ENCODE data around the gene CNOT1.
"Not testable (repeated sequence)": the region's sequence is repeated elsewhere in the genome, so short reads cannot be mapped to it uniquely, and the experiment has no call there.

CNOT1 gene

DNA sequence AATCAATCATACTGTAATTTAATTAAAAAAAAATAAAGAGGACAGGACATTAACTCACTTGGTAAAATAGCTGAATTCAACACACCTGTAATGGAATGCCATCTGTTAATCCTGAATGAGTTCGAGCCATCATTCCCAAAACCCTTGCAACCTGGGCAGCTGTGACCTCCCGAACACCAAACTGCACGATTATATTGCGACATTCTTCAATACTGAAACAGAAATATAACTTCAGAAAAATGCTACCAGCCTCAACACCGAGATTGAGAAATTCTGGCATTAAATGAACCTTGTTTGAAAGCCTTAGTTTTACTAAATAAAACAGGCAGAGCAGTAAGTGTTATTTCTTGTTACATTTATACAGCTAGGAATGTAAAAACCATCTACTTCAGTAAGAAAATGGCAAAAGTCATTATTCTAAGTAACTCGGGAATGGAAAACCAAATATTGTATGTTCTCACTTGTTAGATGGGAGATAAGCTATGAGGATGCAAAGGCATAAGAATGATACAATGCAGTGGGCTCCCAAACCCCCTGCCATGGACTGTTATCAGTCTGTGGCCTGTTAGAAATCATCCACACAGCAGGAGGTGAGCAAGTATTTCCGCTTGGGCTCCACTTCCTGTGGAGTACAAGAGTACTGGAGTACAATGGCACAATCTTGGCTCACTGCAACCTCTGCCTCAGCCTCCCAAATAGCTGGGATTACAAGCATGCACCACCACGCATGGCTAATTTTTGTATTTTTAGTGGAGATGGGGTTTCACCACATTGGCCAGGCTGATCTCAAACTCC, 46.5 kb downstream of the CNOT1 start:
- Histone ChIP-seq H3K4me1 (no peaks in the 10 kb centered on the region), H3K4me2 (no peak overlapping the region), H4K20me1 (peaks cover 79% of the 10 kb centered on the region), H3K27me3 (no peaks in the 10 kb centered on the region), H3K9me3 (no peaks in the 10 kb centered on the region), H3K36me3 (peaks cover 96% of the 10 kb centered on the region), H3K27ac (no peak overlapping the region), H3K4me3 (no peak overlapping the region), H3K9ac (no peak overlapping the region)
- peak; percentile 28; the same call in 1 of the 2 replicates for TF ChIP-seq Cebpa-rat (IDR thresholded peaks at IDR 0.05)

DNA sequence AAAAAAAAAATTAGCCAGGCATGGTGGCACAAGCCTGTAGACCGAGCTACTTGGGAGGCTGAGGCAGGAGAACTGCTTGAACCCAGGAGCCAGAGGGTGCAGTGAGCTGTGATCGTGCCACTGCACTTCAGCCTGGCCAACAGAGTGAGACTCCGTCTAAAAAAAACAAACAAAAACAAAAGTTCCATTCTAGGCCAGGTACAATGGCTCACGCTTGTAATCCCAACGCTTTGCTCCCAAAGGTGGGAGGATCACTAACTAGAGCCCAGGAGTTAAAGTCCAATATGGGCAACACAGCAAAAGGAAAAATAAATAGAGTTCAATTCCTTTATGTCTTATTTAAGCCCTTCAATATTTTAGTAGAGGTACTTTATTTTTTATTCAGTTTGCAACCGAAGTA, 47.5 kb downstream of the CNOT1 start:
- Histone ChIP-seq H3K4me1 (no peaks in the 10 kb centered on the region), H4K20me1 (peaks cover 84% of the 10 kb centered on the region), H3K9me3 (no peaks in the 10 kb centered on the region), H3K36me3 (peaks cover 96% of the 10 kb centered on the region), H3K4me2 (no peak overlapping the region), H3K4me3 (no peak overlapping the region), H3K9ac (no peak overlapping the region), H3K27me3 (no peaks in the 10 kb centered on the region), H3K27ac (no peak overlapping the region)
- no peak for TF ChIP-seq Cebpa-rat (IDR thresholded peaks at IDR 0.05)

DNA sequence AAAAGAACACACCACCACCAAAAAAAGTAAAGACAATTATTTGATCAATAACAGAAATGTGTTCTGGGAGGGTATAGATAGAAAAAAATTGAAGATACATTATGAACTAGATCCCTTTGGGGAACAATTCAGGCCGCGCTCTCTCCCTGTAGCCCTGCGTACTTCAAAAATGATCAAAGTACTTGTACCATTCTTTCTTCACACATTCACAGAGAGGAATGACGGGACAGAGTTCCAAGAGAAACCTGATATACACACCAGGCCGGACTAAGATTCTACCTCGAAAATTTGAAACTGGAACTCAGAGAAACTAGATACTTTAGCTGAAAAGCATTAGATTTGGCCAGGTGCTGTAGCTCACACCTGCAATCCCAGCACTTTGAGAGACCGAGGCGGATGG, 50.0 kb downstream of the CNOT1 start:
- no peaks in the 10 kb centered on the region for H3K27me3 ChIP-seq
- H3K4me3 ChIP-seq: no peak overlapping the region
- H3K4me2 ChIP-seq: no peak overlapping the region
- H4K20me1 ChIP-seq: peaks cover 72% of the 10 kb centered on the region
- TF ChIP-seq Cebpa-rat (IDR thresholded peaks at IDR 0.05): no peak
- no peak overlapping the region for H3K9ac ChIP-seq
- H3K27ac ChIP-seq: no peak overlapping the region
- no peaks in the 10 kb centered on the region for H3K4me1 ChIP-seq
- H3K36me3 ChIP-seq: peaks cover 99% of the 10 kb centered on the region
- no peaks in the 10 kb centered on the region for H3K9me3 ChIP-seq

DNA sequence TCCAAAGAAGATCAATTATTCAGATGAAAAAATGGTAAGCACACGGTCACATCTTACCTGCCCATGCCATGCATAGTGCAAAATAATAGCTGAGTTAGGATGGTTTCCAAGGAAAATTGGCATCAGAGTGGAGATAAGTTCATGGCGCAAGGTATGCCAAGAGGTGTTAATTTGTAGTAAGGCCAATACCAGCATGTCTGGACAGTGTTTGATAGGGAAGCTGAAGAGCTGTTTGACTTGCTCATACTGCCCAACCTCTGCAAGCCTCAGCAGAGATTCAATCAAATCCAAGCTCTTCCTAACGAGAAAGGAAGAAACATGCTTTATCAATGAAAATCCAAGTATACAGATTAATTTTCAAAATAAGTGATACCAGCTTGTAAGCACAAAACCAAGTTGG, 51.0 kb downstream of the CNOT1 start:
- Histone ChIP-seq H3K4me3 (no peak overlapping the region), H3K4me2 (no peak overlapping the region), H3K36me3 (peaks cover 99% of the 10 kb centered on the region), H3K4me1 (no peaks in the 10 kb centered on the region), H3K9me3 (no peaks in the 10 kb centered on the region), H3K27ac (no peak overlapping the region), H3K9ac (no peak overlapping the region), H3K27me3 (no peaks in the 10 kb centered on the region), H4K20me1 (peaks cover 72% of the 10 kb centered on the region)
- no peak for TF ChIP-seq Cebpa-rat (IDR thresholded peaks at IDR 0.05)

- Histone ChIP-seq H3K27me3 (no peaks in the 10 kb centered on the region), H3K36me3 (peaks cover 99% of the 10 kb centered on the region), H3K9ac (no peak overlapping the region), H3K27ac (no peak overlapping the region), H3K4me1 (no peaks in the 10 kb centered on the region), H4K20me1 (peaks cover 71% of the 10 kb centered on the region), H3K4me2 (no peak overlapping the region), H3K4me3 (no peak overlapping the region), H3K9me3 (no peaks in the 10 kb centered on the region)
- no peak for TF ChIP-seq Cebpa-rat (IDR thresholded peaks at IDR 0.05)
Observed at GRCh38 chr16:58577141-58577540, 52.5 kb downstream of the CNOT1 start.

DNA sequence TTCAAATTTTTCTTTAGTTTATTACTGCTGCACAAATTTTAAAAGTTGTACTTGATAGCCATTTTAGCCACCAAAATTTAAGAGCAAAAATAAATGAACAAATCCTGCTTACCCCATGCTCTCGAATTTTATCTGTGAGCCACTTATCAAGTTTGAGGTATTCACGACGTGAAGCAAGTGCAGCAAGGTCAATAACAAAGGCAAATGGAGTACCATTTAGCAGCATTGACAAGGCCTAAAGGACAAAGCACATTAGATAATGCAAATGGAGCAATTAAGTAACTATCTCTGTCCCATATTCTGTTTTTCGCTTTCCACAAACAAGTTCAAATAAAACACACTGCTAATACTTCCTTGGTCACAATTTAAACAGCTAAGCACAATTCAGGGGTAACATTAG, 54.7 kb downstream of the CNOT1 start:
- no peaks in the 10 kb centered on the region for H3K4me1 ChIP-seq
- H3K4me3 ChIP-seq: no peak overlapping the region
- no peak overlapping the region for H3K9ac ChIP-seq
- TF ChIP-seq Cebpa-rat (IDR thresholded peaks at IDR 0.05): no peak
- no peak overlapping the region for H3K27ac ChIP-seq
- peaks cover 82% of the 10 kb centered on the region for H4K20me1 ChIP-seq
- H3K27me3 ChIP-seq: no peaks in the 10 kb centered on the region
- H3K36me3 ChIP-seq: peaks cover 99% of the 10 kb centered on the region
- no peaks in the 10 kb centered on the region for H3K9me3 ChIP-seq
- H3K4me2 ChIP-seq: no peak overlapping the region

- H3K9ac ChIP-seq, H3K27me3 ChIP-seq, H3K4me1 ChIP-seq, H3K9me3 ChIP-seq, H3K27ac ChIP-seq, H3K4me2 ChIP-seq, H3K4me3 ChIP-seq: not testable (repeated sequence)
- H3K36me3 ChIP-seq: peaks cover 98% of the 10 kb centered on the region
- H4K20me1 ChIP-seq: peaks cover 100% of the 10 kb centered on the region
Observed at GRCh38 chr16:58565697-58566096, 63.9 kb downstream of the CNOT1 start.

GRCh38 chr16:58563775-58564174, 65.9 kb downstream of the CNOT1 start:
- no peak overlapping the region for H3K4me2 ChIP-seq
- no peak overlapping the region for H3K27ac ChIP-seq
- peaks cover 100% of the 10 kb centered on the region for H4K20me1 ChIP-seq
- H3K27me3 ChIP-seq: no peaks in the 10 kb centered on the region
- no peak for TF ChIP-seq Cebpa-rat (IDR thresholded peaks at IDR 0.05)
- H3K36me3 ChIP-seq: peaks cover 98% of the 10 kb centered on the region
- H3K4me3 ChIP-seq: no peak overlapping the region
- H3K4me1 ChIP-seq: no peaks in the 10 kb centered on the region
- no peaks in the 10 kb centered on the region for H3K9me3 ChIP-seq
- H3K9ac ChIP-seq: no peak overlapping the region

- Histone ChIP-seq H3K36me3 (peaks cover 98% of the 10 kb centered on the region), H3K9me3 (no peaks in the 10 kb centered on the region), H3K9ac (no peak overlapping the region), H3K4me2 (no peak overlapping the region), H3K4me3 (no peak overlapping the region), H4K20me1 (peaks cover 100% of the 10 kb centered on the region), H3K4me1 (no peaks in the 10 kb centered on the region), H3K27ac (no peak overlapping the region), H3K27me3 (no peaks in the 10 kb centered on the region)
- no peak for TF ChIP-seq Cebpa-rat (IDR thresholded peaks at IDR 0.05)
Observed at GRCh38 chr16:58563235-58563634, 66.4 kb downstream of the CNOT1 start.

DNA sequence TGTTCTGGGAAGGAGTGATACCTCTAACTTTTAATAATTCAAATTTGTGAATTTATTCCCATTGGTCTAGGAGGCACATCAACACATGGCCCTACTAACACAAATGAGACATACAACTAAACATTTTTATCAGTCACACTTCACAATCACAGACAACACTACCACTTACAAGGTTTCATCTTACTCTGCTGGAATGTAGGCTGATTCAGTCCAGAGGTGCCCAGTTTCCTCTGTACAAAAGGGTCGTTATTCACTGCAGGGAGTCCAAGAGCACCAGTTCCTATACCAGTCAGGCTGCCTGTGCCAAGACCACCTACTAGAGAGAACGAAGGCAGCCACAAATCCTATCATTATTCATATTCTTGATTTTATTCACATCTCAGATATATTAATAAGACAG, 72.9 kb downstream of the CNOT1 start:
- Histone ChIP-seq H4K20me1 (peaks cover 84% of the 10 kb centered on the region), H3K4me3 (no peak overlapping the region), H3K36me3 (peaks cover 98% of the 10 kb centered on the region), H3K27ac (no peak overlapping the region), H3K4me2 (no peak overlapping the region), H3K27me3 (no peaks in the 10 kb centered on the region), H3K9ac (no peak overlapping the region), H3K9me3 (no peaks in the 10 kb centered on the region), H3K4me1 (no peaks in the 10 kb centered on the region)
- no peak for TF ChIP-seq Cebpa-rat (IDR thresholded peaks at IDR 0.05)

GRCh38 chr16:58551496-58551895, 78.1 kb downstream of the CNOT1 start:
- Histone ChIP-seq H3K27me3 (no peaks in the 10 kb centered on the region), H3K4me1 (no peaks in the 10 kb centered on the region), H3K4me3 (no peak overlapping the region), H3K36me3 (peaks cover 99% of the 10 kb centered on the region), H4K20me1 (peaks cover 83% of the 10 kb centered on the region), H3K27ac (no peak overlapping the region), H3K9me3 (no peaks in the 10 kb centered on the region), H3K4me2 (no peak overlapping the region), H3K9ac (no peak overlapping the region)
- no peak for TF ChIP-seq Cebpa-rat (IDR thresholded peaks at IDR 0.05)
